ENCODE measurements around the gene CLK1. TPM values are rescaled to one million over a fixed set of nuclear protein-coding genes. Genes with fewer than 3 reads are reported as not detected.

Gene CLK1
- 39.9 and 64.8 TPM in 2 replicates for total RNA-seq

DNA sequence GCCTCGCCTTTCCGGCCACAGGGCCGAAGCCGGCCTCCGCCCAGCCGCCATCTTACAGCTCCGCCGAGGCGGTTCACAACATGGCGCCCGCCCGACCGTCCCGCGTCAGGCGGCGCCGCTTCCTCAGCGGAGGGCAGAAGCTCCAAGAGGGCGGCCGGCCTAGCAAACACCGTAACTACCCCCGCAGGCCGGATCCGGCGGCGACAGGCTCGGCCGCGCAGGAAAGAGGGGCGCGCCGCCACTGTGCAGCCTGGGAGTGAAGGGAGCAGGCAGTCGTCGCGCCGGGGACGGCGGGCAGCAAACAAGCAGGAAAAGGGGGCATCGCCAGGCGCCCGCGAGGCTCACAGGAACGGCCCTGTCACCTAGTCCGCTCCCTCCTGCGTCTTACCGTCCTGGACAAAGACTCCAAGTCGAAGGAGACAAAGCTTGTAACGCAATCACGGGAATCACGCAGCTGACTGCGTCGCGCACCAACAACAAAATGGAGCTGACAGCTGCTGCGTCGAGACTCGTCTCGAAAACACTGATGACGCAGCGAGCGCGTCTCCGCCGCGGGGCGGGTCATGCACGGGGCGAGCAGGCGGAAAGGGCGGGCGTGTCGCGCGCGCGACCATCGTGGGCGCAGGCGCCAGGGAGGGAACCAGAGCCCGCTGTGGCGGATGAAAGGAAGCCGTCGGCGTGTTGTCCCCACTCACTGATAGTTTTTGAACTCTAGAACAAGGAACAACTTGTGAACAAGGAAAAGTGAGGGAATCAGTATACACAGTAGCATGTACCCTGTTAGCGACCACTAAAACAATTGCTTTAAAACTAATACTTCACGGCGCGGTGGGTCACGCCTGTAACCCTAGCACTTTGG is at the start of gene CLK1:
TSS of gene CLK1 (minus strand) at position 483 of the 859 bp plus-strand sequence. CDS start 2,796 bp downstream, outside the sequence.
- H3K4me3 ChIP-seq (ENCODE audit: low read depth, low read length), result peak within 1 kb of the TSS; percentile 91
- TF ChIP-seq, protein P1, sequence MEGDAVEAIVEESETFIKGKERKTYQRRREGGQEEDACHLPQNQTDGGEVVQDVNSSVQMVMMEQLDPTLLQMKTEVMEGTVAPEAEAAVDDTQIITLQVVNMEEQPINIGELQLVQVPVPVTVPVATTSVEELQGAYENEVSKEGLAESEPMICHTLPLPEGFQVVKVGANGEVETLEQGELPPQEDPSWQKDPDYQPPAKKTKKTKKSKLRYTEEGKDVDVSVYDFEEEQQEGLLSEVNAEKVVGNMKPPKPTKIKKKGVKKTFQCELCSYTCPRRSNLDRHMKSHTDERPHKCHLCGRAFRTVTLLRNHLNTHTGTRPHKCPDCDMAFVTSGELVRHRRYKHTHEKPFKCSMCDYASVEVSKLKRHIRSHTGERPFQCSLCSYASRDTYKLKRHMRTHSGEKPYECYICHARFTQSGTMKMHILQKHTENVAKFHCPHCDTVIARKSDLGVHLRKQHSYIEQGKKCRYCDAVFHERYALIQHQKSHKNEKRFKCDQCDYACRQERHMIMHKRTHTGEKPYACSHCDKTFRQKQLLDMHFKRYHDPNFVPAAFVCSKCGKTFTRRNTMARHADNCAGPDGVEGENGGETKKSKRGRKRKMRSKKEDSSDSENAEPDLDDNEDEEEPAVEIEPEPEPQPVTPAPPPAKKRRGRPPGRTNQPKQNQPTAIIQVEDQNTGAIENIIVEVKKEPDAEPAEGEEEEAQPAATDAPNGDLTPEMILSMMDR (IDR thresholded peaks at IDR 0.05; ENCODE audit: insufficient read depth, low read depth, low read length), result no peak
- peak; percentile 95 for DNase-seq (ENCODE audit: low read depth)

DNA sequence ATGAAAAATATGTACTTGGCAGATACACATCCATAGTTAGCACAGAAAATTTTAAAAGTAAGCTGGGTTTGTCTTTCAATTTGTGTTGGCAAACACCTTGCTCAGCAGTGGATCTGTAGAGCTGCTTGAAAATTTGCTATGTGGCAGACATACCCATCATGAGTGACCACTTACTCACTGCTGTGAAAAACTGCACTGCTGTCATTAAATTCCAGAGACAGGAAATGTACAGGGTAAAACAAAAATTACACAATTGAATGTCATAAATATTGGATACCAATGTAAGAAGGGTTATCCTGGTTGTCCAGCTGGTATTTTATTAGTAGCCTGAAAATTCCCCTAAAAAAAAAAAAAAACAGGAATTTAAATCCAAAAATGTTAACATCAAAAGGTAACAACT is 49.2 kb upstream of the CLK1 start:
- TF ChIP-seq, protein P1 (IDR thresholded peaks at IDR 0.05; ENCODE audit: insufficient read depth, low read depth, low read length), result no peak
- H3K4me3 ChIP-seq (ENCODE audit: low read depth, low read length), result no peak overlapping the region
- DNase-seq (ENCODE audit: low read depth), result peak; percentile 52

DNA sequence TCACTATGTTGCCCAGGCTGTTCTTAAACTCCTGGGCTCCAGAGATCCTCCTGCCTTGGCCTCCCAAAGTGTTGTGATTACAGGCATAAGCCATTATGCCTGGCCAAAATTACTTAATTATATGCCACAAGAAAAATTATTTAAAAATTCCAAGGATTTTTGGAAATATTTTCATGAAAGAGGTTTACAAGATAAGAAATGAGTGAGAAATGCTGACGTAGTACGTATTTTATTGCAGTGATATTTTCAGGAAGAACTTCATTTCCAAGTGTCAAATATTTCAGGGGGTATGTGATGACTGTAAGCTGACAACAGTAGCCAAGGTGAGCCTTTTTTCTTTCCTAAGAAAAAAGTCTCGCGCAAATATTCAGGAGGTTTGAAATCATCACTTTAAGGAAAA is 45.5 kb upstream of the CLK1 start:
- no peak overlapping the region for H3K4me3 ChIP-seq (ENCODE audit: low read depth, low read length)
- DNase-seq (ENCODE audit: low read depth), result no peak
- TF ChIP-seq, protein P1 (IDR thresholded peaks at IDR 0.05; ENCODE audit: insufficient read depth, low read depth, low read length), result no peak

DNA sequence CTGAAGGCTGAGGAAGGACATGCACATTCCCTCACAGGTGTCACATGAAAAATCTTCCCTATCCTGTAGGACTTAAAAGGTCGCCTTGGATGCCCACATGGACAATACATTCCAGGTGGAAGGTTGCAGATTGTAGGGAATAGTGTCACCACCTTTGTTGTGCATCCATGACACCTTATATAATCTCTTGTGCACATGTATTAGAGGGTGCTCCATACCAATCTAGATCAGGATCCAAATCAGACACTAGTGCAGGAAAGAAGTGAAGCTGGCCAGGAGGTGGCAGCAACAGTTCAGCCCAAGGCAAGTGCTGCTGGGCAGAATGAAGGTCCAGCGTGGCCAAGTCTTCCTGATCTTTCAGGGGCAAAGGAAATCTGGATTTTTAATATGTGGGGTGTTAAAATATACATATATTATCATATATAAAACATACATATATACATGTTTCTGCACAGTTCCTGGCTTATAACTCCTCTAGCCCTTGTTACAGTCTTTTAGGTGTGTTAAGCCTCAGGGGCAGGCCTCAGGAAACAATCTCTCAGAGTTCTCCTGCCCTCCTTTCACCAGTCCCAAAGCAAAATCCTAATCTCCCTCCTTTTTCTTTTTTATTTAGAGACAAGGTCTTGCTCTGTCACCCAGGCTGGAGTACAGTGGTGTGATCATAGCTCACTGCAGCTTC is 41.3 kb upstream of the CLK1 start:
- DNase-seq (ENCODE audit: low read depth), result peak; percentile 76
- TF ChIP-seq, protein P1 (IDR thresholded peaks at IDR 0.05; ENCODE audit: insufficient read depth, low read depth, low read length), result peak; percentile 84
- H3K4me3 ChIP-seq (ENCODE audit: low read depth, low read length), result no peak overlapping the region

DNA sequence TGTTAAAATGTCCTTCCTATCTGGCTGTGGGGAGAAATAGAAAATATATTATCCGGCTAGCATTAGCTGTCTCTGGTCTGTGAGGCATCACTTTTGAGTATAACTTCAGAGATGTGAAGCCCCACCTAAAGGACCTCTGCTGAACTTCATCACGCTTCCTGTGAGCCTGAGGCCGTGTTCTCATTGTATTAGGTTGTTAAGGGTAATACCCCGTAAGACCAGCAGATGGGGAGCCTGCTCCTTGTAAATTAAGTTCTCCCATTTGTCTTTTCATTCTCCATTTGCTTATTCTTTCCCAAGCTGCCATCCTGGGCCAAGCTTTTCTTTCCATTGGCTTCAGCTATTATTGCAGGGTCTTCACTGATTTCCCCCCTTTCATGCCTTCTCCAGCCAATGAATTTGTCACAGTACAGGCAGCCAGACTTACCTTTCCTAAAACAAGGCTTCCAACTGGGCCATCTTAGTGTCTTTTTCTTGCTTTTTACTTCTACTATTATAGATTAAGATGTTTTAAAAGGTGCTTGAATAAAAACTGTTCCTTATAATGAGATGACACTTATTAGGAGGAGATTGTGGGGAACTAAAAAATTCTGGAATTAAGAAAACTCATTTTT is 37.1 kb upstream of the CLK1 start:
- TF ChIP-seq, protein P1 (IDR thresholded peaks at IDR 0.05; ENCODE audit: insufficient read depth, low read depth, low read length), result peak; percentile 86
- DNase-seq (ENCODE audit: low read depth), result peak; percentile 91
- H3K4me3 ChIP-seq (ENCODE audit: low read depth, low read length), result no peak overlapping the region

DNA sequence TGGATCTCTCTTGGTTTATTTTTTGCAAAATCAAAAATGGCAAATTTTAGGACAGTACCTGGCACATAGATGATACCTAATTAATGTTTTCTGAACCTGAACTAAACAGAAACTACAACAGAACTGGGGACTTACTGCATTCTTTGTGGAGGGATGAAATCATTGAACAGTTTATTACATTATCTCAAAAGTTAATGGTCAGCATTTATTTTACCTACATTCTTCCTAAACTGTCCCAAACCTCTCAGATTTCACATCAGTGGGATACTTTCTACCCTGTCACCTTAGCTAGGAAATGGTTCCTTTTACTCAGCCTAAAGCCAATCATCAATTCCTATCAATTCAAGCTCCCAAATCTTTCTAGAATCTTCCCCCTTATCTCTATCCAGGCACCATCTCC is 35.0 kb upstream of the CLK1 start:
- H3K4me3 ChIP-seq (ENCODE audit: low read depth, low read length), result no peak overlapping the region
- TF ChIP-seq, protein P1 (IDR thresholded peaks at IDR 0.05; ENCODE audit: insufficient read depth, low read depth, low read length), result no peak
- DNase-seq (ENCODE audit: low read depth), result no peak
